Heart right ventricle (tissue), 16 donors: ENCODE data around the gene PCDHGA8. TPM values are rescaled to one million over a fixed set of nuclear protein-coding genes. Genes with fewer than 3 reads are reported as not detected.
A peak's percentile ranks its signal among the peaks of the same experiment; 100 is the strongest.

Experiments used
- ATAC-seq, 8 donors: fragments of 200-7000 bp; cut with Tn5 transposase; one replicate each; pipeline ENCODE4 v1.9.1; 2020; ENCODE audit warnings: mild to moderate bottlenecking in 8 of 8, moderate library complexity in 8 of 8, moderate number of reproducible peaks in 1 of 8
- DNase-seq, 2 donors: peaks; one replicate each; pipeline ENCODE4 v3.0.0-alpha.2; 2020
- H3K27ac ChIP-seq, 10 donors: fragments of 200-600 bp; sonication (generic) in 2 of 10; one replicate each; pipeline versions ENCODE4 v1.5.0 to v1.8.0; 2020 to 2022; ENCODE audit warnings: mild to moderate bottlenecking in 3 of 10
- H3K27me3 ChIP-seq, 7 donors: fragments of 200-600 bp; one replicate each; pipeline ENCODE4 v1.8.0; 2021 to 2022; ENCODE audit warnings: mild to moderate bottlenecking in 2 of 7
- H3K36me3 ChIP-seq, 9 donors: fragments of 200-600 bp; sonication (generic) in 1 of 9; one replicate each; pipeline versions ENCODE4 v1.5.0 to v1.8.0; 2020 to 2022; ENCODE audit warnings: mild to moderate bottlenecking in 2 of 9
- H3K4me1 ChIP-seq, 9 donors: fragments of 200-600 bp; sonication (generic) in 1 of 9; one replicate each; pipeline versions ENCODE4 v1.5.0 to v1.8.0; 2020 to 2022; ENCODE audit warnings: mild to moderate bottlenecking in 4 of 9
- H3K4me3 ChIP-seq, 10 donors: fragments of 200-600 bp; sonication (generic) in 2 of 10; one replicate each; pipeline versions ENCODE4 v1.5.0 to v1.8.0; 2020 to 2022; ENCODE audit warnings: mild to moderate bottlenecking in 7 of 10, moderate library complexity in 2 of 10
- H3K9me3 ChIP-seq, 11 donors: fragments of 200-600 bp in 10 of 11; sonication (generic) in 2 of 11; one replicate each; pipeline versions ENCODE4 v1.5.0 to v1.8.0; 2013 to 2022; ENCODE audit warnings: mild to moderate bottlenecking in 2 of 11, control low read depth in 1 of 11, moderate library complexity in 1 of 11
- WGBS, 2 donors: extraction: QIAGEN DNeasy Blood & Tissue Kit; methylation state at CpG; one replicate each; pipeline ENCODE4 v1.1.7; 2013; ENCODE audit warnings: inconsistent platforms in 1 of 2; 5-methylcytosine and 5-hydroxymethylcytosine counted together
- intact Hi-C, 10 donors: fragments of 100-400 bp; cut with DNase I; formaldehyde crosslinking; loops; one replicate each; pipeline versions ENCODE4 v1.11.1 to v1.14.2; 2022
- polyA plus RNA-seq, 2 donors: library from polyadenylated mRNA; stranded (reverse); fragments of 200-250 nt; gene quantifications; one replicate each; pipeline ENCODE4 v1.2.3, GENCODE V29; 2013
- total RNA-seq, 10 donors: library from RNA; stranded (reverse); fragmentation: NEBNext Ultra II Directional in 3 of 10; extraction: Animal tissue kit (Norgen Biotek cat#: 25700) in 3 of 10; gene quantifications; one replicate each; pipeline versions ENCODE4 v1.2.1 to v1.2.4, GENCODE V29; 2021 to 2023
- TF ChIP-seq, protein P1 (sequence below), 9 donors: fragments of 200-600 bp; sonication (generic) in 2 of 9; IDR thresholded peaks; one replicate each; pipeline versions ENCODE4 v1.5.0 to v1.8.0; 2021 to 2022; ENCODE audit warnings: antibody characterized with exemption in 9 of 9, mild to moderate bottlenecking in 5 of 9, moderate library complexity in 1 of 9
- donor health status: Arrhythmogenic right ventricular cardiomyopathy.
- donor health status: ischemic (EF 13 %, LVEDD 7.1; RV severe dilation, severe dysfunction).
- donor health status: healthy with polysubstance abuse.
- donor health status: DM: no; HTN: yes; CAD: no.
- donor health status: DM: no; HTN: no; CAD: no.
- donor health status: ischemic (EF 25% LVEDD 6.9; RV normal size, moderate dysfunction).
- donor health status: ischemic (EF 25% LVEDD 5.7; RV mildly dilated, moderate dysfunction).
- donor health status: healthy.
- donor health status: DM: yes; HTN: yes; CAD: no.
- donor health status: Ischemic cardiomyopathy.
- donor health status: ischemic (EF 35%, LVEDD 5.7; RV mildly dilated, moderate dysfunction).
- donor health status: nonischemic (EF 11% LVEDD 7.7; RV severe dilation, severe dysfunction).
- donor health status: DM: yes; HTN: yes; CAD: no.
- donor health status: PGD.
- donor health status: ischemic (EF 29% LVEDD 5.4; RV normal size, mild dysfunction).
- donor health status: nonischemic (EF 23%, LVEDD 6.1; RV moderate dilation, normal function).

PCDHGA8 gene
- total and polyA plus RNA-seq, 12 donors, result 0.28 to 11.2 (median 8.5) TPM

DNA sequence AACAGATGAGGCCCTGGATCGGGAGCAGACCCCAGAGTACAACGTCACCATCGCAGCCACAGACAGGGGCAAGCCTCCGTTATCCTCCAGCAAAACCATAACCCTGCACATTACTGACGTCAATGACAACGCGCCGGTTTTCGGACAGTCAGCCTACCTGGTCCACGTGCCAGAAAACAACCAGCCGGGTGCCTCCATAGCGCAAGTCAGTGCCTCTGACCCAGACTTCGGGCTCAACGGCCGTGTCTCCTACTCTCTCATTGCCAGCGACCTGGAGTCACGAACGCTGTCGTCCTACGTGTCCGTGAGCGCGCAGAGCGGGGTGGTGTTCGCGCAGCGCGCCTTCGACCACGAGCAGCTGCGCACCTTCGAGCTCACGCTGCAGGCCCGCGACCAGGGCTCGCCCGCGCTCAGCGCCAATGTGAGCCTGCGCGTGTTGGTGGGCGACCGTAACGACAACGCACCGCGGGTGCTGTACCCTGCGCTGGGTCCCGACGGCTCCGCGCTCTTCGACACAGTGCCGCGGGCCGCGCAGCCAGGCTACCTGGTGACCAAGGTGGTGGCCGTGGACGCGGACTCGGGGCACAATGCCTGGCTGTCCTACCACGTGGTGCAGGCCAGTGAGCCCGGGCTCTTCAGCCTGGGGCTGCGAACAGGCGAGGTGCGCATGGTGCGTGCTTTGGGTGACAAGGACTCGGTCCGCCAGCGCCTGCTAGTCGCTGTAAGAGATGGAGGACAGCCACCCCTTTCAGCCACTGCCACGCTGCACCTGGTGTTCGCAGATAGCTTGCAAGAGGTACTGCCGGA lies 26.8 kb downstream of the PCDHGA8 start:
- DNase-seq (no peak), ATAC-seq (peak in 1 of 8 donors; percentile 29)
- Histone ChIP-seq H3K27me3 (peaks cover 0 to 100% (median 0%) of the 10 kb centered on the region in 7 donors), H3K36me3 (peaks cover 0 to 34% (median 0%) of the 10 kb centered on the region in 9 donors), H3K4me1 (peaks cover 0 to 25% (median 6%) of the 10 kb centered on the region in 9 donors), H3K4me3 (no peak overlapping the region), H3K9me3 (peaks cover 0 to 100% (median 67%) of the 10 kb centered on the region in 11 donors), H3K27ac (no peak overlapping the region)
- TF ChIP-seq, protein P1, sequence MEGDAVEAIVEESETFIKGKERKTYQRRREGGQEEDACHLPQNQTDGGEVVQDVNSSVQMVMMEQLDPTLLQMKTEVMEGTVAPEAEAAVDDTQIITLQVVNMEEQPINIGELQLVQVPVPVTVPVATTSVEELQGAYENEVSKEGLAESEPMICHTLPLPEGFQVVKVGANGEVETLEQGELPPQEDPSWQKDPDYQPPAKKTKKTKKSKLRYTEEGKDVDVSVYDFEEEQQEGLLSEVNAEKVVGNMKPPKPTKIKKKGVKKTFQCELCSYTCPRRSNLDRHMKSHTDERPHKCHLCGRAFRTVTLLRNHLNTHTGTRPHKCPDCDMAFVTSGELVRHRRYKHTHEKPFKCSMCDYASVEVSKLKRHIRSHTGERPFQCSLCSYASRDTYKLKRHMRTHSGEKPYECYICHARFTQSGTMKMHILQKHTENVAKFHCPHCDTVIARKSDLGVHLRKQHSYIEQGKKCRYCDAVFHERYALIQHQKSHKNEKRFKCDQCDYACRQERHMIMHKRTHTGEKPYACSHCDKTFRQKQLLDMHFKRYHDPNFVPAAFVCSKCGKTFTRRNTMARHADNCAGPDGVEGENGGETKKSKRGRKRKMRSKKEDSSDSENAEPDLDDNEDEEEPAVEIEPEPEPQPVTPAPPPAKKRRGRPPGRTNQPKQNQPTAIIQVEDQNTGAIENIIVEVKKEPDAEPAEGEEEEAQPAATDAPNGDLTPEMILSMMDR (IDR thresholded peaks at IDR 0.05), result no peak
- 38 to 45% methylated on average over 74 of the region's 74 CpGs for WGBS, 2 donors
- intact Hi-C loops, result loop anchor here in 8 of 10 donors (5.0 to 10.0 kb wide), 7 partner anchors 103 to 204 kb away; partner anchors contain the start of gene PCDHB13 (in 1 of the 8)

DNA sequence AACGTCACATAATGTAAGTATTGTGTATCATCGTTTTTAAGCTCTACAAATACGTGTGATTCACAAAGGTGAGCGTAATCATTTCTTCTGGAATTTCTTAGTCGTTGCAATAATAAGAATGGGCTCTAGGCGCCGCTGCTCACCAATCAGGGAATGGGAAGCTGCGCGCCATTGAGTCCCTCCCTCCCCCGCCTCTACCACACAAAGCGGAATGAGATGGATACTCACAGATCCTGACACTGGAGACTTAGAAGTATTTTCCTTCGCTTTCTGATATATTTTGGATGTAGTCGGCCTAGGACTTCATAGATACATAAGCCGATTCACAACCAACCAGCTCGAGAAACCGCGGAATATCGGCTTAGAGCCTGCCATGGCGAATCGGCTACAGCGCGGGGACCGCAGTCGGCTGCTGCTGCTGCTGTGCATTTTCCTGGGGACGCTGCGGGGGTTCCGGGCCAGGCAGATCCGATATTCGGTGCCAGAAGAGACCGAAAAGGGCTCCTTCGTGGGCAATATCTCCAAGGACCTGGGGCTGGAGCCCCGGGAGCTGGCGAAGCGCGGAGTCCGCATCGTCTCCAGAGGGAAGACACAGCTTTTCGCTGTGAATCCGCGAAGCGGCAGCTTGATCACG lies 28.5 kb downstream of the PCDHGA8 start, which contains the start of gene PCDHGA11:
Gene PCDHGA11, plus strand, starts transcription at position 197 of the 634 bp plus-strand sequence. Its CDS starts 177 bp downstream, at position 374.
- no peak for DNase-seq
- Histone ChIP-seq H3K4me3 (peak within 1 kb of the TSS in 9 of 10 donors; percentile 6 to 42 (median 34)), H3K4me1 (peaks cover 0 to 25% (median 6%) of the 10 kb centered on the region in 9 donors), H3K36me3 (peaks cover 0 to 47% (median 0%) of the 10 kb centered on the region in 9 donors), H3K9me3 (peaks cover 0 to 100% (median 66%) of the 10 kb centered on the region in 11 donors), H3K27ac (no peak within 1 kb of the TSS), H3K27me3 (peaks cover 0 to 99% (median 0%) of the 10 kb centered on the region in 7 donors)
- ATAC-seq, result peak in 4 of 8 donors; percentile 34 to 60 (median 42)
- TF ChIP-seq, protein P1 (IDR thresholded peaks at IDR 0.05), result peak; percentile 23 to 60 (median 49)
- intact Hi-C loops, result loop anchor here in 4 of 10 donors (2.0 to 10.0 kb wide), 4 partner anchors 54 to 104 kb away; partner anchors contain the start of gene PCDHGA3 (in 1 of the 4)
- 27 to 30% methylated on average over 42 of the region's 42 CpGs for WGBS, 2 donors

DNA sequence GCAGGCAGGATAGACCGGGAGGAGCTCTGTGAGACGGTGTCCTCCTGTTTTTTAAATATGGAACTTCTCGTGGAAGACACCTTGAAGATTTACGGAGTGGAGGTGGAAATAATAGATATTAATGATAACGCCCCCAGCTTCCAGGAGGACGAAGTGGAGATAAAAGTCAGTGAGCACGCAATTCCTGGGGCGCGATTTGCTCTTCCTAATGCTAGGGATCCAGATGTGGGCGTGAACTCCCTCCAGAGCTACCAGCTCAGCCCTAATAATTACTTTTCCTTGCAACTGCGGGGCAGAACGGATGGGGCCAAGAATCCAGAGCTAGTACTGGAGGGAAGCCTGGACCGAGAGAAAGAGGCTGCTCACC lies 29.0 kb downstream of the PCDHGA8 start:
- 27 to 32% methylated on average over 13 of the region's 13 CpGs for WGBS, 2 donors
- no peak for ATAC-seq
- Histone ChIP-seq H3K9me3 (peaks cover 0 to 100% (median 69%) of the 10 kb centered on the region in 11 donors), H3K4me3 (peak overlapping the region in 8 of 10 donors; percentile 11 to 42 (median 36)), H3K27ac (no peak overlapping the region), H3K36me3 (peaks cover 0 to 52% (median 0%) of the 10 kb centered on the region in 9 donors), H3K4me1 (peaks cover 0 to 25% (median 6%) of the 10 kb centered on the region in 9 donors), H3K27me3 (peaks cover 0 to 99% (median 0%) of the 10 kb centered on the region in 7 donors)
- DNase-seq, result no peak
- intact Hi-C loops, result loop anchor here in 4 of 10 donors (2.0 to 10.0 kb wide), 4 partner anchors 55 to 103 kb away; partner anchors contain the start of gene PCDHGA3 (in 1 of the 4)
- TF ChIP-seq, protein P1 (IDR thresholded peaks at IDR 0.05), result no peak
